ENCODE data around the gene GRK1.
"Not testable (repeated sequence)": the region's sequence is repeated elsewhere in the genome, so short reads cannot be mapped to it uniquely, and the experiment has no call there.

The GRK1 gene

GRCh38 chr13:113622791-113623490 is 44.1 kb upstream of the GRK1 start:
- H3K27ac ChIP-seq = no peak overlapping the region
- no peak for TF ChIP-seq CTCF (IDR thresholded peaks at IDR 0.05)
- TF ChIP-seq ZFX (IDR thresholded peaks at IDR 0.05; ENCODE audit: borderline replicate concordance) = no peak

- no peak overlapping the region for H3K27ac ChIP-seq
- TF ChIP-seq CTCF (IDR thresholded peaks at IDR 0.05) (no peak), ZFX (IDR thresholded peaks at IDR 0.05; ENCODE audit: borderline replicate concordance) (no peak)
Measured at GRCh38 chr13:113623491-113624234, 43.4 kb upstream of the GRK1 start.

GRCh38 chr13:113624235-113624587 is 42.8 kb upstream of the GRK1 start:
- no peak overlapping the region for H3K27ac ChIP-seq
- TF ChIP-seq ZFX (IDR thresholded peaks at IDR 0.05; ENCODE audit: borderline replicate concordance) (no peak), CTCF (IDR thresholded peaks at IDR 0.05) (no peak)

GRCh38 chr13:113624640-113625304 is 42.2 kb upstream of the GRK1 start:
- H3K27ac ChIP-seq = not testable (repeated sequence)

- no peak for TF ChIP-seq CTCF (IDR thresholded peaks at IDR 0.05)
- TF ChIP-seq ZFX (IDR thresholded peaks at IDR 0.05; ENCODE audit: borderline replicate concordance) = no peak
- no peak overlapping the region for H3K27ac ChIP-seq
Measured at GRCh38 chr13:113625965-113626721, 40.9 kb upstream of the GRK1 start.

- TF ChIP-seq CTCF (IDR thresholded peaks at IDR 0.05) (no peak), ZFX (IDR thresholded peaks at IDR 0.05; ENCODE audit: borderline replicate concordance) (no peak)
- H3K27ac ChIP-seq = no peak overlapping the region
Measured at GRCh38 chr13:113627136-113627535, 39.9 kb upstream of the GRK1 start.

Measured in 22Rv1 (cell line).